Measurements from ENCODE around the gene SPHKAP. TPM values are rescaled to one million over a fixed set of nuclear protein-coding genes. Genes with fewer than 3 reads are reported as not detected.
A peak's percentile ranks its signal among the peaks of the same experiment; 100 is the strongest.

The SPHKAP gene
- total and polyA plus RNA-seq, 2 of the 13 experiments (the other 11 are each of a cell fraction or from before 2014, with no cell fraction given): not detected

- TF ChIP-seq REST (IDR thresholded peaks at IDR 0.05; ENCODE audit: borderline replicate concordance in 1 of 2, low read depth in 1 of 2, low read length in 2 of 2) (0 out of 4 replicates have a peak, but pooled peaks of 1 of the 2 experiments have one; percentile 17), NR2F1 (CRISPR knock-in tag; IDR thresholded peaks at IDR 0.05) (no peak), PPARG (CRISPR knock-in tag; conservative IDR thresholded peaks at IDR 0.05) (0 out of 2 replicates have a peak, but pooled peaks have one; percentile 20), MED1 (CRISPR knock-in tag; IDR thresholded peaks at IDR 0.05) (no peak), CTCF (CRISPR knock-in tag; IDR thresholded peaks at IDR 0.05) (peak; percentile 58), MEIS2 (CRISPR knock-in tag; IDR thresholded peaks at IDR 0.05) (no peak), ZNF44 (CRISPR knock-in tag; IDR thresholded peaks at IDR 0.05) (no peak), ZNF577 (CRISPR knock-in tag; IDR thresholded peaks at IDR 0.05; ENCODE audit: borderline replicate concordance, low read depth) (no peak), DR1 (CRISPR knock-in tag; IDR thresholded peaks at IDR 0.05) (no peak), DNMT1 (CRISPR knock-in tag; IDR thresholded peaks at IDR 0.05) (no peak)
Measured at GRCh38 chr2:228039752-228040534, 141.5 kb downstream of the SPHKAP start (continued).
